ENCODE measurements around the gene FHOD3. TPM values are rescaled to one million over a fixed set of nuclear protein-coding genes. Genes with fewer than 3 reads are reported as not detected.

The FHOD3 gene
- total and polyA plus RNA-seq, 2 of the 13 experiments (the other 11 are each of a cell fraction or from before 2014, with no cell fraction given): 0.07 TPM; not detected in 1

GRCh38 chr18:36792634-36793283 is 495.2 kb downstream of the FHOD3 start:
- POLR2A ChIA-PET: no interaction called here
- Histone ChIP-seq H3K9ac (ENCODE audit: insufficient read depth, low read depth, low read length) (no peak overlapping the region), H3K36me3 (replicated peaks in 1 of 2; ENCODE audit: control insufficient read depth in 1 of 2, insufficient read depth in 2 of 2, low read length in 2 of 2) (peaks cover 7 to 33% of the 10 kb centered on the region in 2 experiments), H3K4me2 (ENCODE audit: low read depth, low read length) (no peak overlapping the region), H2AFZ (ENCODE audit: low read length) (no peak overlapping the region), H3K27me3 (ENCODE audit: control insufficient read depth in 1 of 2, insufficient read depth in 2 of 2, low read length in 2 of 2) (no peaks in the 10 kb centered on the region), H3K27ac (ENCODE audit: extremely low read length, insufficient read depth, low read length) (no peak overlapping the region), H4K20me1 (ENCODE audit: insufficient read depth, low read length) (no peaks in the 10 kb centered on the region), H3K79me2 (ENCODE audit: insufficient read depth, low read length) (no peaks in the 10 kb centered on the region), H3K4me1 (ENCODE audit: insufficient read depth, low read length) (no peaks in the 10 kb centered on the region), H3K4me3 (replicated peaks in 1 of 3; ENCODE audit: insufficient read depth in 1 of 3, low read depth in 2 of 3, low read length in 3 of 3) (no peak overlapping the region), H3K9me3 (ENCODE audit: low read length) (no peaks in the 10 kb centered on the region)
- no peak for DNase-seq (ENCODE audit: low spot score)
- CTCF ChIA-PET (ENCODE audit: low intra/inter-chr PET ratio, low total read pairs): no interaction called here
- intact Hi-C loops (cut with micrococcal nuclease; ENCODE audit: unreplicated experiment) (no loop called here), in situ Hi-C loops (cut with HindIII; ENCODE audit: extremely low pct_ligation_motif_present, low pct_unique_long_range_greater_than_20kb) (no loop called here)
- BruUV-seq (replicated peaks): no TSS peak
- no peak for ATAC-seq
- over 99% methylated on average over 4 of the region's 4 CpGs for WGBS (ENCODE audit: low lambda C conversion rate)
- no peak for FAIRE-seq
- no peak for TF ChIP-seq ZBTB21 (CRISPR knock-in tag; IDR thresholded peaks at IDR 0.05)

- ATAC-seq: no peak
Observed at GRCh38 chr18:36798738-36799473, 501.4 kb downstream of the FHOD3 start.

More at GRCh38 chr18:36798738-36799473, 501.4 kb downstream of the FHOD3 start:
- peaks cover 17 to 72% of the 10 kb centered on the region in 2 experiments for H3K36me3 ChIP-seq (replicated peaks in 1 of 2; ENCODE audit: control insufficient read depth in 1 of 2, insufficient read depth in 2 of 2, low read length in 2 of 2)
- TF ChIP-seq MAX (IDR thresholded peaks at IDR 0.05) (no peak), NCOA5 (CRISPR knock-in tag; IDR thresholded peaks at IDR 0.05) (no peak), HMGXB3 (CRISPR knock-in tag; IDR thresholded peaks at IDR 0.05; ENCODE audit: borderline replicate concordance) (no peak), HOXA5 (CRISPR knock-in tag; IDR thresholded peaks at IDR 0.05) (no peak), ZNF563 (CRISPR knock-in tag; IDR thresholded peaks at IDR 0.05) (no peak)
- TF ChIP-seq, protein P1, sequence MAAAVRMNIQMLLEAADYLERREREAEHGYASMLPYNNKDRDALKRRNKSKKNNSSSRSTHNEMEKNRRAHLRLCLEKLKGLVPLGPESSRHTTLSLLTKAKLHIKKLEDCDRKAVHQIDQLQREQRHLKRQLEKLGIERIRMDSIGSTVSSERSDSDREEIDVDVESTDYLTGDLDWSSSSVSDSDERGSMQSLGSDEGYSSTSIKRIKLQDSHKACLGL (CRISPR knock-in tag; IDR thresholded peaks at IDR 0.05): no peak
- WGBS (ENCODE audit: low lambda C conversion rate): 98% methylated on average over 3 of the region's 3 CpGs
- no peaks in the 10 kb centered on the region for H4K20me1 ChIP-seq (ENCODE audit: insufficient read depth, low read length)
- no TSS peak for BruUV-seq (replicated peaks)
- H3K4me3 ChIP-seq (replicated peaks in 1 of 3; ENCODE audit: insufficient read depth in 1 of 3, low read depth in 2 of 3, low read length in 3 of 3): no peak overlapping the region
- DNase-seq (ENCODE audit: low spot score) (no peak), FAIRE-seq (no peak)
- in situ Hi-C loops (cut with HindIII; ENCODE audit: extremely low pct_ligation_motif_present, low pct_unique_long_range_greater_than_20kb): no loop called here
- no peak overlapping the region for H2AFZ ChIP-seq (ENCODE audit: low read length)
- H3K4me1 ChIP-seq (ENCODE audit: insufficient read depth, low read length): no peaks in the 10 kb centered on the region
- H3K9ac ChIP-seq (ENCODE audit: insufficient read depth, low read depth, low read length): no peak overlapping the region
- no peaks in the 10 kb centered on the region for H3K27me3 ChIP-seq (ENCODE audit: control insufficient read depth in 1 of 2, insufficient read depth in 2 of 2, low read length in 2 of 2)
- H3K27ac ChIP-seq (ENCODE audit: extremely low read length, insufficient read depth, low read length): no peak overlapping the region
- intact Hi-C loops (cut with micrococcal nuclease; ENCODE audit: unreplicated experiment): no loop called here
- CTCF ChIA-PET (ENCODE audit: low intra/inter-chr PET ratio, low total read pairs): no interaction called here
- no peaks in the 10 kb centered on the region for H3K79me2 ChIP-seq (ENCODE audit: insufficient read depth, low read length)
- H3K9me3 ChIP-seq (ENCODE audit: low read length): no peaks in the 10 kb centered on the region; the same call in 1 of the 2 replicates
- POLR2A ChIA-PET: no interaction called here
- H3K4me2 ChIP-seq (ENCODE audit: low read depth, low read length): no peak overlapping the region

All from HepG2 (cell line).